Measurements from ENCODE around the gene NDUFAF7.

Gene NDUFAF7

DNA sequence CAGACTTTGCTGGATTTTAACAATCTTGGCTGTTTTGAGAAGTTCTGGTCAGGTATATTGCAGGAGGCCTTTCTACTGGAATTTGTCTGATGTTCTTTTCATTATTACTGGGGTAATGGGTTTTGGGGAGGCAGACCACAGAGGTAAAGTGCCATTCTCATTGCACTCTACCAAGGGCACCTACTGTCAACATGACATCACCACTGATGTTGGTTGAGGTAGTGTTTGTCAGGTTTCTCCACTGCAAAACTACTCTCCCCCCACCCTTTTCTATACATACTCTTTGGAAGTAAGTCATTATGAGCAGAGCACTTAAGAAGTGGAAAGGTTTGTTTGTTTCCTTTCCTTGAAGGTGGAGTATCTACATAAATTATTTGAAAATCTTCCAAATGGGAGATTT is 66.2 kb downstream of the NDUFAF7 start:
- Mint-ChIP-seq H3K27me3 (ENCODE audit: low read depth, poor library complexity) (no peaks in the 10 kb centered on the region), H3K4me3 (no peak overlapping the region), H3K27ac (no peak overlapping the region), H3K36me3 (ENCODE audit: low read depth) (peaks cover 44% of the 10 kb centered on the region), H3K4me1 (peaks cover 10% of the 10 kb centered on the region), H3K9me3 (no peaks in the 10 kb centered on the region)
- TF ChIP-seq CTCF (IDR thresholded peaks at IDR 0.05): no peak
- DNase-seq: no peak

Measured in nephron progenitor cell (in vitro differentiated cells).